Vagina (tissue), 2 donors: ENCODE results near the gene ABHD2.

Source experiments
- POLR2A ChIP-seq, 2 donors: fragments of 450-650 bp; IDR thresholded peaks; one replicate each; pipeline ENCODE4 v1.6.1; 2017; ENCODE audit warnings: antibody characterized with exemption in 2 of 2, mild to moderate bottlenecking in 2 of 2, moderate library complexity in 2 of 2
- POLR2AphosphoS5 ChIP-seq, 2 donors: sonication (generic); formaldehyde crosslinking; IDR thresholded peaks; one replicate each; pipeline ENCODE4 v1.9.0; 2017; ENCODE audit warnings: antibody characterized with exemption in 2 of 2, mild to moderate bottlenecking in 2 of 2, low read depth in 1 of 2; ENCODE audit not compliant: insufficient read depth in 1 of 2
- TF ChIP-seq, protein P1 (sequence below), 3 experiments: fragments of 450-650 bp in 2 of 3; fragments of 200-600 bp in 1 of 3; sonication (generic) in 1 of 3; IDR thresholded peaks; one replicate each; pipeline ENCODE4 v1.5.1; 2017 to 2019; ENCODE audit warnings: antibody characterized with exemption in 3 of 3, mild to moderate bottlenecking in 2 of 3, moderate library complexity in 2 of 3

DNA sequence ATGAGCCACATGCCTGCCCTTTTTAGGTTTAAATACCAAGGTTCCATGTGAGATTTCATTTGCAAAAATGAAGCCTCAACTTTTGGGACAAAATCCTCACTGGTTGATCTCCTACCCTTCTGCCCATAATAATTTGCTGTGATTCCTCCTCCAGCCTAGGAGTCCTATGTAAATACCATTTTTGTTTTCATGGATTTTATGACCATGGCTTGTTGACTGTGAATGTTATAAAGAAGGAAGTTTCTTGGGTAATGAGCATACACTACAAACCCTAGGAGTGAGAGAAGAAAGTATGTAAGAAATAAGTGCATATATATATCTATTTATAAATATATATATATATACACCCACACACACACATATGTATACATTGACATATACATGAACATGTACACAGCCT lies 120.0 kb downstream of the ABHD2 start:
- TF ChIP-seq, protein P1, sequence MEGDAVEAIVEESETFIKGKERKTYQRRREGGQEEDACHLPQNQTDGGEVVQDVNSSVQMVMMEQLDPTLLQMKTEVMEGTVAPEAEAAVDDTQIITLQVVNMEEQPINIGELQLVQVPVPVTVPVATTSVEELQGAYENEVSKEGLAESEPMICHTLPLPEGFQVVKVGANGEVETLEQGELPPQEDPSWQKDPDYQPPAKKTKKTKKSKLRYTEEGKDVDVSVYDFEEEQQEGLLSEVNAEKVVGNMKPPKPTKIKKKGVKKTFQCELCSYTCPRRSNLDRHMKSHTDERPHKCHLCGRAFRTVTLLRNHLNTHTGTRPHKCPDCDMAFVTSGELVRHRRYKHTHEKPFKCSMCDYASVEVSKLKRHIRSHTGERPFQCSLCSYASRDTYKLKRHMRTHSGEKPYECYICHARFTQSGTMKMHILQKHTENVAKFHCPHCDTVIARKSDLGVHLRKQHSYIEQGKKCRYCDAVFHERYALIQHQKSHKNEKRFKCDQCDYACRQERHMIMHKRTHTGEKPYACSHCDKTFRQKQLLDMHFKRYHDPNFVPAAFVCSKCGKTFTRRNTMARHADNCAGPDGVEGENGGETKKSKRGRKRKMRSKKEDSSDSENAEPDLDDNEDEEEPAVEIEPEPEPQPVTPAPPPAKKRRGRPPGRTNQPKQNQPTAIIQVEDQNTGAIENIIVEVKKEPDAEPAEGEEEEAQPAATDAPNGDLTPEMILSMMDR (IDR thresholded peaks at IDR 0.05) = no peak
- TF ChIP-seq POLR2A (IDR thresholded peaks at IDR 0.05) (no peak), POLR2AphosphoS5 (IDR thresholded peaks at IDR 0.05; ENCODE audit: insufficient read depth in 1 of 2, low read depth in 1 of 2) (no peak)
